GM18870 (cell line): ENCODE data around the gene FBXO8.
A peak's percentile ranks its signal among the peaks of the same experiment; 100 is the strongest.
"Not testable (repeated sequence)": the region's sequence is repeated elsewhere in the genome, so short reads cannot be mapped to it uniquely, and the experiment has no call there.

Source experiments
- ATAC-seq: cut with Tn5 transposase; IDR thresholded peaks from one replicate; pipeline ENCODE4 v1.9.1; 2021; ENCODE audit warnings: moderate library complexity; ENCODE audit not compliant: unreplicated experiment

Gene FBXO8

DNA sequence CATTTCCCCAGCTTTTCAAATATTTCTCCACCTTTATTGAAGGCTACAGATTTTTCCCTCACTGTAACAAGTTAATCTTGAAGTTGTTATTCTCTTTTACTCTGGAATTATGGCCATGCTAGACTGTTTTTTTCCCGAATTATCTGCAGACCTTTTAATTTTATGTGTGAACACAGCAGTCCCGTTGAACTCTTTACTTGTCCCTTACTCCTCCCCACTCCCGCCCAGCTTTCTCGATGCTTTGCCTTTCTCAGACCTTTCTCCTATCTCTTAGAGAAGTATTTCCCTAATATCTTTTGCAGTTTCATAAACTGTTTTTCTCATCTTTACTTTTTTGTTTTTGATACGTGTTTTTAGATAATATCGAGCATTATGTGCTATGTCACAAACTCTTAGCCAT, 1.0 kb upstream of the FBXO8 start:
- ATAC-seq, result no peak

DNA sequence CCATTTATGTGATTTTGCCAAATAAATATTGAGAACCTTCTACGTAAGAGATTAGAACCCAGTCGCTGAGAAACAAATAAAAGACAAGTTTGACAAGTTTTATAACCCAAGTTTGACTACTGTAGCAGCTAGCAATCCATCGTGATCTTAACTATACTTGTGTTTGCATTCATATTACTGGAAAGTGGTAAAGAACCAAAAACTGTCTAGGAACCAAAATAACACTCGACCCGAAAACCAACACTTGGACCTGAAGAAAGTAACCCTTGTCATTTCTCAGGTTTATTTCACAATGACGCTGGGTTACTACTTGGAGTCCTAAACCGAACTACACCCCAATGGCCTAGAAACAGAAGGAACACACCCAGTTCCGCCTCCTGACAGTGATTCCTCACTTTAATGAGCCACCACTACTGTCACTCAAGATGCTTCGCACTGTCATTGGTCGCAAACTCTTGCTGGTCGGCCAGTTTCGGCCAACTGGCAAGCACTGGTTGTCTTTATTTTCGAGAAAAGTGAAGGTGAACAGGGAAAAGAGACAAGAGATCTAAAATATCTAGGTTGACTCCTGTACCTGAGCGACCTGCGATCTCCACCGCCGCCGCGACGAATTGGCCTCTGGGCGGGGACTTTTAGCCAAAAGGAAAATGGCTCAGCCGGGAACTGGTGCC, 496 bp downstream of the FBXO8 start:
- peak; percentile 99 for ATAC-seq

DNA sequence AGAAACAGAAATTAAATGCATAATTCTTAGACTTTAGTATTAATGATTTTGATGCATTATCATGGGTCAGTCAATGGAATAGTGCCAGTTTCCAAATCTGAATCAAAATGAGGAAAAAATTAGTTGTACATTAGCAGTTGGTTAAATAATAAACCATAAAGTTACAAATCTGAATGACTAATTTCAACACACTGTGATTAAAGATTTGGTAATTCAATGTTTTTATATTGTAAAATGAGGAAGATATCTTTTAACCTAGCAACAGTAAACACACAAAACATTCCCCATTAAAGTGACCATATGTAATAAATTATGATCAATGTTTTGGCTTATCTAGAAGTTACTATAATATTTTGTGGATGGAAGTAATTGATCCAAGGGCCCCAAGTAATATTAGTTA, 1.6 kb downstream of the FBXO8 start:
- ATAC-seq, result no peak

GRCh38 chr4:174281182-174281737, 2.2 kb downstream of the FBXO8 start:
- no peak for ATAC-seq

DNA sequence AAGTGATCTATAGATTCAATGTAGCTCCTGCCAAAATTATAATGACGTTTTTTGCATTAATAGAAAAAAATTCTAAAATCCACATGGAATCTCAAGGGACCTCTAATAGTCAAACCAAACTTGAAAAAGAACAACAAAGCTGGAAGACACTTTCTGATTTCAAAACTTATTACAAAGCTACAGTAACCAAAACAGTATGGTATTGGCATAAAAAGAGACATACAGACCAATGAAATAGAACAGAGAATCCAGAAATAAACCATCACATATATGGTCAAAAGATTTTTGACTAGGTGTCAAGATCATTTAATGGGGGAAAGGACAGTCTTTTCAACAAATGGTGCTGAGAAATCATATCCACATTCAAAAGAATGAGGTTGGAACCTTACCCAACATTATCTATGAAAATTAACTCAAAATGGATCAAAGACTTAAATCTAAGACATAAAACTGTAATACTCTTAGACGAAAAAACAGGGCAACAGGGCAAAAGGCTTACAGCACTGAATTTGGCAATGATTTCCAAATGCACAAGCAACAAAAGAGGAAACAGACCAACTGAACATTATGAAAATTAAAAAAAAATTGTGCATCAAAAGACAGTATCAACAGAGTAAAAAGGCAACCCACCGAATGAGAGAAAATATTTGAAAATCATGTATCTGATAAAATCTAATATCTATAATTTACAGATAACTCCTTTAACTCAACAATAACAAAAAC, 3.9 kb downstream of the FBXO8 start:
- ATAC-seq, result no peak

GRCh38 chr4:174278467-174278866, 5.0 kb downstream of the FBXO8 start:
- no peak for ATAC-seq

DNA sequence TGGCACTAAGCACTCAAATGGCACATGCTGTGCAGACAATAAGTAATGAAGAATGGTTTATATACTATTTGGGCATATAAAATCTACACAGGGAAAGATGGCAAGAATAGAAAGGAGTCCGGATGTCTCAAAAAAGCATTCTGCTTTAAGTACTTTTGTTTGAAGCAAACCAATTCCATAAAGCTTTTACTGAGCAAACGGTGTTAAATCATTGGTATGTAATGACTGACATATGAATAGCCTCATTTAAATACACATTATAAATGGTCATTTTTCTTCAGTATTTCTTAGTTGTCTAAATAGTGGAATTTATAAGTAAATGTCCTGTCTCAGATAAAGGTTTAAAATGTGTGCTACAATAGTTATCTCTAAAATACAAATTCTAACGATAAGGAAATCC, 6.0 kb downstream of the FBXO8 start:
- no peak for ATAC-seq

- no peak for ATAC-seq
These were observed 8.4 kb downstream of the FBXO8 start for GRCh38 chr4:174275101-174275500.

DNA sequence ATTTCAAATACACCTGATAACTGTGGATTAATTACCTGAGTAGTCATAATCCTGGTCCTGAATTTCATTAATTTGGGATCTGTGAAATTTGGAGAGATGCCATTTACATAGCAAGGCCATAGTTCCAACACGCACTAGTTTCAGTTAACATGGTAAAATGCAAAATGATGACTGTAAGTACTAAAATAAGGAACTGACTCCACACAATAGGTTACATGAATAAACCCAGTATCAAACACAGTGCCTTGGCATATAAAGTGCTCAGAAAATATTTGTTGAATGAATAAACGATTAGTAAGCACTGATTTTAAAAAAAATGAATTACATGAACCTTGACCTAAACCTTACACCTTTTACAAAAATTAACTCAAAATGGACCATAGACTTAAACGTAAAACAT, 9.0 kb downstream of the FBXO8 start:
- ATAC-seq, result no peak

GRCh38 chr4:174273930-174274329, 9.5 kb downstream of the FBXO8 start:
- no peak for ATAC-seq

DNA sequence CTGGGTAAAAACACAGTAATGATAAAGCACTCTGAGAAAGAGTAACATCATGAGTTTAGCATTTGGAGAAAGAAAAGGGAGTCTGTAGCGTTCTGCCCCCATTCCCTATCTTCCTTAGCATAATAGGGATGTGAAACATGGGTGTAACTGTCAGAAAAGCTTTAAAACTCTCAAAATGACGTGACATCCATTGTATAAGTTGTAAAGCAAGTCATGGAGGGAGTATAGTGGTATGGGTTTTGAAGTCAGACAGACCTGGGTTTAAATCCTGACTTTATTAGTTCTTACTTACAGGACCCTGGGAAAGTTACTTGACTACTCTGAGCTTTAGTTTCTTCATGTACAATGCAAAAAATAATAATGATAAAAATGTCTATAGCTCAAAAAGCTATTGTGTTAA, 17.1 kb downstream of the FBXO8 start:
- no peak for ATAC-seq

DNA sequence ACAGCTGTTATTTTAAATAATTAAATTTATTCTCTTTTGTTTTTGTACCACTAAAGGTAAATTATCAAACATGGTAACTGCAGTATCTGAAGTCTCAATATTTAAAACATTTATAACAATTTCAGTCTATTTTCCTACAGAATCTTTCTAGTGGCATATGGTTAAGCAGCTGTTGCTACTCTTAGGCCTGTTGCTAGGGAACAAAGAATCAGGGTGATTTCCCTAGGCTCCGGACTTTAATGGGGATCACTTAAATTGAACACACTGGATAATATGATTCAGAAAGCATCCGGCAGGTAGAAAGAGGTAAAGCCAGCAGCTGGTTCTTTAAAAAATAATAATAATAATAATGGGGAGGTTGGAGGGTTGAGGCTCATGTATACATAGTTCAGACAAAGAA, 17.6 kb downstream of the FBXO8 start:
- no peak for ATAC-seq

GRCh38 chr4:174263445-174263736, 20.1 kb downstream of the FBXO8 start:
- no peak for ATAC-seq

GRCh38 chr4:174262624-174263444, 20.6 kb downstream of the FBXO8 start:
- ATAC-seq, result no peak

GRCh38 chr4:174261432-174261831, 22.0 kb downstream of the FBXO8 start:
- not testable (repeated sequence) for ATAC-seq

DNA sequence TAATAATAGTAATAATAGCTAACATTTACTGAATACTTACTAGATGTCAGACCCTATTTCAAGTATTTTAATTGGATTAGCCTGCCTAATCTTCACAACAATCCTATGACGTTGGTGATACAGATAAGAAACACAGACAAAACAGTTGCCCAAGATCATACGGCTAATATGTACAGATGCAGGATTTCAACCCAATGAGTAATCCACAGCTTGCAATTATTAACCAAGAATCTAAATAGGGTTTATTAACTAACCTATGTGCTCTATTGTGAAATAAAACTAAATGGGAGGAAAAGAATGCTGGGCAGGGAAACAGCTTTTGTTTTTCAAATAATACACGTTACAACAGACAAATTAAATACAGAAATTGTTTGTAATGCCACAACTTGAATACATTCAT, 23.4 kb downstream of the FBXO8 start:
- ATAC-seq, result peak; percentile 71

- ATAC-seq, result no peak
These were observed 23.9 kb downstream of the FBXO8 start for GRCh38 chr4:174259580-174259979.

GRCh38 chr4:174256277-174256713, 27.2 kb downstream of the FBXO8 start:
- ATAC-seq, result no peak

- ATAC-seq, result no peak
These were observed 27.7 kb downstream of the FBXO8 start for GRCh38 chr4:174255786-174256185.

DNA sequence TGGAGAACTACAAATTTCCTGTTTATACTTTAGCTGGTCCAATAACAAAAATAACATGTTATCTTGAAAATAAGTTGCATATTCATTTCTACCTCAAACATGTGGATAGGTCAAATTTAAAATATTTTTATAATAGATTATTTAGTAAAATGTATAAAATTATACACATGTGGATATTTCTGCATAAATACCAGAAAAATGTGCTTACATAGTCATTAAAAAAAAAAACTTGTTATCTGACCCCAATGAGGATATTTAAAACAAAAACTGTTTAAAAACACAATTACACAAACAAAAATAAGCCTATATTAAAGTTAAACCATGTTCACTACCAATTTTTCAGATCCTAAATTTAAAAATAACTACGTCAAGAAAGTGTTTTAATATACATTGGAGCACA, 28.1 kb downstream of the FBXO8 start:
- no peak for ATAC-seq

DNA sequence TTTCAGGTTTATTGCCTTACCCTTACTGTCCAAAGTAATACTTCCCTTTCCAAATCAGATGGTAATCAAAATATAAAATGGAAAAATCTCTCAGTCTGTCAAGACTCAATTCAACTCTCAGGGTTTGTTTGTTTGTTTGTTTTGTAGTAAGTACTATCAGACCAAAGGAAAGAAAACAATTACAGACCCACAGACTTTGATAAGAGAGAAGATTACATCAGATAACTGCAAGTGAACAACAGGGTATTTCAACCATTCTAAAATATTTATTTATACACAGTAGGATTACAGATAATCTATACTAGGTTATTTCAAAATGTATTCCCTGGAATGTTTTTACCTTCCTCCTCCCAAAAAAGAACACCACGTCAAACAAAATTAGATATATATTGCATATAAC, 28.9 kb downstream of the FBXO8 start:
- no peak for ATAC-seq

- ATAC-seq, result no peak
These were observed 31.1 kb downstream of the FBXO8 start for GRCh38 chr4:174252412-174252811.
